Trophoblast cell (in vitro differentiated cells and primary cell): ENCODE results near the gene RPL31.

Source experiments
- DNase-seq, 2 donors: peaks; one replicate each; pipeline ENCODE4 v3.0.0-alpha.2; 2016
- H2AFZ ChIP-seq: 2 replicates; pipeline ENCODE4 v1.6.1; 2013; ENCODE audit warnings: low read length, moderate library complexity, mild to moderate bottlenecking; ENCODE audit not compliant: insufficient read depth, poor library complexity
- H2AK5ac ChIP-seq: 2 replicates; pipeline ENCODE4 v1.6.1; 2013; ENCODE audit warnings: mild to moderate bottlenecking, low read length
- H2BK120ac ChIP-seq: 2 replicates; pipeline ENCODE4 v1.6.1; 2013; ENCODE audit warnings: low read length, mild to moderate bottlenecking, moderate library complexity; ENCODE audit not compliant: insufficient read depth, poor library complexity
- H2BK12ac ChIP-seq: 2 replicates; pipeline ENCODE4 v1.6.1; 2013; ENCODE audit warnings: mild to moderate bottlenecking, low read length, moderate library complexity
- H2BK5ac ChIP-seq: 2 replicates; pipeline ENCODE4 v1.6.1; 2013; ENCODE audit warnings: low read length, low read depth, moderate library complexity, mild to moderate bottlenecking; ENCODE audit not compliant: poor library complexity
- H3K14ac ChIP-seq: 2 replicates; pipeline ENCODE4 v1.6.1; 2013; ENCODE audit warnings: mild to moderate bottlenecking, low read length
- H3K18ac ChIP-seq: 2 replicates; pipeline ENCODE4 v1.6.1; 2013; ENCODE audit warnings: mild to moderate bottlenecking, low read length
- H3K23ac ChIP-seq: 2 replicates; pipeline ENCODE4 v1.6.1; 2013; ENCODE audit warnings: low read length
- H3K27ac ChIP-seq: 2 replicates; pipeline ENCODE4 v1.5.1; 2013; ENCODE audit warnings: low read depth, mild to moderate bottlenecking, inconsistent platforms, low read length, moderate library complexity
- H3K27me3 ChIP-seq: 2 replicates; pipeline ENCODE4 v1.6.1; 2013; ENCODE audit warnings: inconsistent platforms, mild to moderate bottlenecking, low read length, moderate library complexity; ENCODE audit not compliant: insufficient read depth
- H3K36me3 ChIP-seq, 2 experiments: 1 replicate in 1 of 2; 2 replicates in 1 of 2; pipeline ENCODE4 v1.6.1; 2013; ENCODE audit warnings: low read length in 2 of 2, mild to moderate bottlenecking in 2 of 2, moderate library complexity in 1 of 2; ENCODE audit not compliant: insufficient read depth in 2 of 2, control insufficient read depth in 1 of 2
- H3K4ac ChIP-seq: 2 replicates; pipeline ENCODE4 v1.6.1; 2013; ENCODE audit warnings: low read depth, mild to moderate bottlenecking, low read length, moderate library complexity
- H3K4me1 ChIP-seq, 2 experiments: 1 replicate in 1 of 2; 2 replicates in 1 of 2; pipeline ENCODE4 v1.6.1; 2013; ENCODE audit warnings: low read length in 2 of 2, mild to moderate bottlenecking in 2 of 2, moderate library complexity in 1 of 2; ENCODE audit not compliant: insufficient read depth in 2 of 2, control insufficient read depth in 1 of 2
- H3K4me2 ChIP-seq: 2 replicates; pipeline ENCODE4 v1.6.1; 2013; ENCODE audit warnings: inconsistent platforms, mild to moderate bottlenecking, low read length, moderate library complexity
- H3K4me3 ChIP-seq: 2 replicates; pipeline ENCODE4 v1.5.1; 2013; ENCODE audit warnings: mild to moderate bottlenecking, low read depth, low read length, inconsistent platforms
- H3K79me1 ChIP-seq: one replicate; pipeline ENCODE4 v1.6.1; 2013; ENCODE audit warnings: low read length
- H3K79me2 ChIP-seq: 2 replicates; pipeline ENCODE4 v1.6.1; 2013; ENCODE audit warnings: low read length, mild to moderate bottlenecking; ENCODE audit not compliant: control insufficient read depth, insufficient read depth, poor library complexity
- H3K9ac ChIP-seq: 2 replicates; pipeline ENCODE4 v1.6.1; 2013; ENCODE audit warnings: mild to moderate bottlenecking, low read length
- H3K9me3 ChIP-seq: 2 replicates; pipeline ENCODE4 v1.6.1; 2013; ENCODE audit warnings: low read depth, mild to moderate bottlenecking, control low read depth, inconsistent platforms, low read length; ENCODE audit not compliant: insufficient read depth
- H4K12ac ChIP-seq: 2 replicates; pipeline ENCODE4 v1.6.1; 2013; ENCODE audit warnings: low read depth, mild to moderate bottlenecking, low read length, moderate library complexity
- H4K8ac ChIP-seq: 2 replicates; pipeline ENCODE4 v1.6.1; 2013; ENCODE audit warnings: low read depth, mild to moderate bottlenecking, low read length, moderate library complexity
- H4K91ac ChIP-seq: one replicate; pipeline ENCODE4 v1.6.1; 2013; ENCODE audit warnings: low read depth, mild to moderate bottlenecking, low read length, moderate library complexity
- WGBS: extraction: QIAGEN DNeasy Blood & Tissue Kit; methylation state at CpG from one replicate; pipeline ENCODE4 v1.1.7; 2013; ENCODE audit warnings: missing lambda C conversion rate; ENCODE audit not compliant: insufficient read length, insufficient coverage; ENCODE audit errors: extremely low coverage; 5-methylcytosine and 5-hydroxymethylcytosine counted together

Gene RPL31

GRCh38 chr2:100964681-100965169 lies 37.4 kb upstream of the RPL31 start:
- H2BK5ac ChIP-seq = no peak overlapping the region
- H3K4me1 ChIP-seq = peaks cover 0 to 2% of the 10 kb centered on the region in 2 experiments
- H3K23ac ChIP-seq = no peak overlapping the region
- H3K27me3 ChIP-seq = no peaks in the 10 kb centered on the region
- H3K79me2 ChIP-seq = no peaks in the 10 kb centered on the region
- no peak overlapping the region for H3K27ac ChIP-seq
- H2AFZ ChIP-seq = no peak overlapping the region
- no peak overlapping the region for H3K4ac ChIP-seq
- H4K8ac ChIP-seq = no peak overlapping the region
- no peak overlapping the region for H3K18ac ChIP-seq
- no peaks in the 10 kb centered on the region for H3K79me1 ChIP-seq
- no peak overlapping the region for H2AK5ac ChIP-seq
- no peak overlapping the region for H3K4me3 ChIP-seq
- no peak overlapping the region for H2BK120ac ChIP-seq
- no peak overlapping the region for H3K9ac ChIP-seq
- H2BK12ac ChIP-seq = no peak overlapping the region
- H4K12ac ChIP-seq = no peak overlapping the region
- WGBS = no CpG with 5 or more reads among the region's 11 CpGs
- H3K4me2 ChIP-seq = no peak overlapping the region
- DNase-seq = no peak
- no peaks in the 10 kb centered on the region for H3K36me3 ChIP-seq
- no peak overlapping the region for H3K14ac ChIP-seq
- peaks cover 1% of the 10 kb centered on the region for H3K9me3 ChIP-seq
- no peak overlapping the region for H4K91ac ChIP-seq

GRCh38 chr2:100965596-100965995 lies 36.5 kb upstream of the RPL31 start:
- H3K4me1 ChIP-seq = peaks cover 0 to 2% of the 10 kb centered on the region in 2 experiments
- H2BK120ac ChIP-seq = no peak overlapping the region
- WGBS = no CpG with 5 or more reads among the region's 5 CpGs
- H3K14ac ChIP-seq = no peak overlapping the region
- no peak overlapping the region for H2BK5ac ChIP-seq
- no peak overlapping the region for H2AK5ac ChIP-seq
- H3K4me2 ChIP-seq = no peak overlapping the region
- no peak overlapping the region for H3K18ac ChIP-seq
- H2BK12ac ChIP-seq = no peak overlapping the region
- H3K79me2 ChIP-seq = no peaks in the 10 kb centered on the region
- H4K91ac ChIP-seq = no peak overlapping the region
- H3K4me3 ChIP-seq = no peak overlapping the region
- no peak overlapping the region for H2AFZ ChIP-seq
- no peak for DNase-seq
- H4K12ac ChIP-seq = no peak overlapping the region
- no peak overlapping the region for H3K27ac ChIP-seq
- H3K9ac ChIP-seq = no peak overlapping the region
- H3K27me3 ChIP-seq = no peaks in the 10 kb centered on the region
- H3K79me1 ChIP-seq = no peaks in the 10 kb centered on the region
- no peak overlapping the region for H3K23ac ChIP-seq
- H3K36me3 ChIP-seq = no peaks in the 10 kb centered on the region
- no peak overlapping the region for H4K8ac ChIP-seq
- no peak overlapping the region for H3K4ac ChIP-seq
- H3K9me3 ChIP-seq = peaks cover 1% of the 10 kb centered on the region

GRCh38 chr2:100967716-100968115 lies 34.4 kb upstream of the RPL31 start:
- Histone ChIP-seq H2BK5ac (no peak overlapping the region), H3K18ac (no peak overlapping the region), H3K36me3 (no peaks in the 10 kb centered on the region), H3K27ac (no peak overlapping the region), H3K9ac (no peak overlapping the region), H3K23ac (no peak overlapping the region), H3K14ac (no peak overlapping the region), H3K4me3 (no peak overlapping the region), H3K4ac (no peak overlapping the region), H3K4me1 (peaks cover 0 to 2% of the 10 kb centered on the region in 2 experiments), H3K9me3 (peaks cover 1% of the 10 kb centered on the region), H3K4me2 (no peak overlapping the region), H3K79me2 (no peaks in the 10 kb centered on the region), H2AFZ (no peak overlapping the region), H4K8ac (no peak overlapping the region), H2BK120ac (no peak overlapping the region), H3K79me1 (no peaks in the 10 kb centered on the region), H4K12ac (no peak overlapping the region), H2AK5ac (no peak overlapping the region), H3K27me3 (no peaks in the 10 kb centered on the region), H2BK12ac (no peak overlapping the region), H4K91ac (no peak overlapping the region)
- no CpG with 5 or more reads among the region's 8 CpGs for WGBS
- DNase-seq = no peak

- Histone ChIP-seq H4K91ac (no peak overlapping the region), H3K27ac (no peak overlapping the region), H3K9ac (no peak overlapping the region), H2BK120ac (no peak overlapping the region), H3K14ac (no peak overlapping the region), H3K4me1 (peaks cover 2 to 3% of the 10 kb centered on the region in 2 experiments), H2AFZ (no peak overlapping the region), H2BK5ac (no peak overlapping the region), H4K8ac (no peak overlapping the region), H2BK12ac (peak overlapping the region; percentile 3), H3K79me2 (no peaks in the 10 kb centered on the region), H3K18ac (no peak overlapping the region), H3K27me3 (no peaks in the 10 kb centered on the region), H4K12ac (no peak overlapping the region), H3K4me2 (no peak overlapping the region), H3K4me3 (no peak overlapping the region), H3K36me3 (no peaks in the 10 kb centered on the region), H2AK5ac (no peak overlapping the region), H3K9me3 (peaks cover 1% of the 10 kb centered on the region), H3K4ac (no peak overlapping the region), H3K23ac (no peak overlapping the region), H3K79me1 (no peaks in the 10 kb centered on the region)
- WGBS = no CpG with 5 or more reads among the region's 28 CpGs
- DNase-seq = no peak
These were observed 33.6 kb upstream of the RPL31 start for GRCh38 chr2:100968146-100969145.
